T-cell (primary cell): ENCODE measurements around the gene NSRP1. TPM values are rescaled to one million over a fixed set of nuclear protein-coding genes. Genes with fewer than 3 reads are reported as not detected.

ENCODE experiments used
- ATAC-seq, 4 experiments: fragments of 200-7000 bp in 3 of 4; fragments of 150-1000 bp in 1 of 4; cut with Tn5 transposase; replicated peaks in 1 of 4; 1 replicate in 3 of 4; 2 replicates in 1 of 4; pipeline ENCODE4 v1.10.0; 2021; ENCODE audit warnings: moderate library complexity in 3 of 4, mild to moderate bottlenecking in 2 of 4, moderate number of reproducible peaks in 1 of 4
- CTCF ChIA-PET, 2 donors: fragments of 300-600 bp; sonication (Branson Sonifier 250); formaldehyde crosslinking; loops; one replicate each; lab custom pipeline; 2022; ENCODE audit warnings: antibody characterized with exemption in 2 of 2; lab: Charles Lee
- POLR2A ChIA-PET, 2 donors: fragments of 300-600 bp; sonication (Branson Sonifier 250); formaldehyde crosslinking; loops; one replicate each; lab custom pipeline; 2022; ENCODE audit warnings: antibody characterized with exemption in 2 of 2; lab: Charles Lee
- DNase-seq, 35 experiments: peaks; one replicate each; pipeline versions ENCODE4 v3.0.0 to v3.0.0-alpha.2; 2013 to 2023
- H3K27ac ChIP-seq: one replicate; pipeline ENCODE4 v1.5.1; 2013; ENCODE audit warnings: low read length
- H3K27me3 ChIP-seq, 2 experiments: replicated peaks in 1 of 2; 1 replicate in 1 of 2; 2 replicates in 1 of 2; pipeline versions ENCODE4 v1.6.1 to v1.7.0; 2013; ENCODE audit warnings: low read length in 1 of 2, mixed read lengths in 1 of 2; ENCODE audit not compliant: control insufficient read depth in 2 of 2, insufficient read depth in 2 of 2; ENCODE audit errors: extremely low read depth in 1 of 2
- H3K36me3 ChIP-seq, 2 donors: 1 replicate in 1 of 2; 2 replicates in 1 of 2; pipeline versions ENCODE4 v1.6.1 to v1.7.0; 2013; ENCODE audit warnings: low read length in 1 of 2; ENCODE audit not compliant: control insufficient read depth in 2 of 2, insufficient read depth in 1 of 2; ENCODE audit errors: extremely low read depth in 1 of 2
- H3K4me1 ChIP-seq, 2 experiments: 1 replicate in 1 of 2; 2 replicates in 1 of 2; pipeline versions ENCODE4 v1.6.1 to v1.7.0; 2013; ENCODE audit warnings: low read length in 2 of 2, mixed read lengths in 1 of 2; ENCODE audit not compliant: insufficient read depth in 2 of 2, control insufficient read depth in 1 of 2; ENCODE audit errors: extremely low read depth in 1 of 2
- H3K4me3 ChIP-seq, 2 donors: 1 replicate in 1 of 2; 2 replicates in 1 of 2; pipeline versions ENCODE4 v1.5.1 to v1.7.0; 2013; ENCODE audit warnings: mild to moderate bottlenecking in 2 of 2, low read length in 1 of 2, moderate library complexity in 1 of 2; ENCODE audit not compliant: control insufficient read depth in 1 of 2; ENCODE audit errors: extremely low read depth in 1 of 2
- H3K9me3 ChIP-seq: 2 replicates; pipeline ENCODE4 v1.7.0; 2013
- H3K27ac Mint-ChIP-seq, 2 donors: one replicate each; pipeline ENCODE4 v1.8.0; 2020 to 2021; ENCODE audit warnings: mild to moderate bottlenecking in 2 of 2, mixed read lengths in 2 of 2
- H3K27me3 Mint-ChIP-seq, 2 donors: one replicate each; pipeline ENCODE4 v1.8.0; 2021 to 2022; ENCODE audit warnings: mixed read lengths in 2 of 2
- H3K36me3 Mint-ChIP-seq: one replicate; pipeline ENCODE4 v1.8.0; 2021; ENCODE audit warnings: mixed read lengths
- H3K4me1 Mint-ChIP-seq, 3 donors: one replicate each; pipeline ENCODE4 v1.8.0; 2020 to 2022; ENCODE audit warnings: mixed read lengths in 3 of 3, mild to moderate bottlenecking in 1 of 3
- H3K4me3 Mint-ChIP-seq, 3 donors: one replicate each; pipeline ENCODE4 v1.8.0; 2020 to 2022; ENCODE audit warnings: mild to moderate bottlenecking in 3 of 3, mixed read lengths in 3 of 3, moderate library complexity in 3 of 3
- H3K9me3 Mint-ChIP-seq, 3 donors: one replicate each; pipeline ENCODE4 v1.8.0; 2020 to 2022; ENCODE audit warnings: mixed read lengths in 3 of 3
- WGBS: methylation state at CpG from one replicate; pipeline ENCODE4 v1.1.5; 2013; ENCODE audit warnings: missing lambda C conversion rate; ENCODE audit not compliant: insufficient coverage; 5-methylcytosine and 5-hydroxymethylcytosine counted together
- total RNA-seq, 35 experiments: library from RNA in 6 of 35; stranded (reverse) in 6 of 35; fragments of 120-200 nt in 1 of 35; gene quantifications; one replicate each; pipeline versions ENCODE4 v1.2.1 to v1.2.4 and lab custom pipeline; 2013 to 2026

Gene NSRP1
- total RNA-seq, 5 donors from 2014 or later (not counting 1 experiment from before 2014, with no cell fraction given), result 24.6 to 31.9 (median 28.5) TPM

GRCh38 chr17:30174556-30174955, 57.9 kb downstream of the NSRP1 start:
- Mint-ChIP-seq H3K36me3 (peaks cover 59% of the 10 kb centered on the region), H3K4me3 (no peak overlapping the region), H3K9me3 (no peaks in the 10 kb centered on the region), H3K4me1 (peaks cover 5 to 14% (median 5%) of the 10 kb centered on the region in 3 donors), H3K27me3 (no peaks in the 10 kb centered on the region), H3K27ac (no peak overlapping the region)
- POLR2A ChIA-PET, result interaction anchor here in 1 of 2 donors (0.7 kb wide), 2 partner anchors 29 to 316 kb away, joined by 3 read pairs; no protein-coding TSS in a partner anchor
- H3K4me3 ChIP-seq, result no peak overlapping the region
- H3K36me3 ChIP-seq, result peaks cover 0 to 36% of the 10 kb centered on the region in 2 donors
- CTCF ChIA-PET, result interaction anchor here in 1 of 2 donors (0.6 kb wide), 1 partner anchor 131 kb away, joined by 4 read pairs; no protein-coding TSS in a partner anchor
- WGBS, result no CpG with 5 or more reads among the region's 1 CpG
- H3K9me3 ChIP-seq, result no peaks in the 10 kb centered on the region
- ATAC-seq (no peak), DNase-seq (no peak)
- H3K27me3 ChIP-seq, result no peaks in the 10 kb centered on the region
- no peaks in the 10 kb centered on the region for H3K4me1 ChIP-seq
- H3K27ac ChIP-seq, result no peak overlapping the region

- H3K4me1 Mint-ChIP-seq, result peaks cover 0 to 8% (median 1%) of the 10 kb centered on the region in 3 donors
- ATAC-seq (no peak), DNase-seq (no peak)
- Histone ChIP-seq H3K4me1 (no peaks in the 10 kb centered on the region), H3K9me3 (no peaks in the 10 kb centered on the region), H3K36me3 (peaks cover 0 to 53% of the 10 kb centered on the region in 2 donors), H3K27ac (no peak overlapping the region), H3K4me3 (no peak overlapping the region), H3K27me3 (no peaks in the 10 kb centered on the region)
- ChIA-PET POLR2A (no interaction called here), CTCF (no interaction called here)
- 71% methylated on average over 1 of the region's 5 CpGs for WGBS
- no peaks in the 10 kb centered on the region for H3K9me3 Mint-ChIP-seq
- H3K36me3 Mint-ChIP-seq, result peaks cover 67% of the 10 kb centered on the region
- no peak overlapping the region for H3K27ac Mint-ChIP-seq
- no peak overlapping the region for H3K4me3 Mint-ChIP-seq
- no peaks in the 10 kb centered on the region for H3K27me3 Mint-ChIP-seq
These were observed 60.2 kb downstream of the NSRP1 start for GRCh38 chr17:30176855-30177254.

- H3K4me1 Mint-ChIP-seq, result no peaks in the 10 kb centered on the region
- peak overlapping the region; percentile 2 to 26 for H3K27ac Mint-ChIP-seq
- no peak overlapping the region for H3K4me3 Mint-ChIP-seq
- peaks cover 28% of the 10 kb centered on the region for H3K36me3 Mint-ChIP-seq
- Histone ChIP-seq H3K9me3 (no peaks in the 10 kb centered on the region), H3K27ac (no peak overlapping the region), H3K4me1 (no peaks in the 10 kb centered on the region), H3K27me3 (no peaks in the 10 kb centered on the region), H3K36me3 (peaks cover 0 to 36% of the 10 kb centered on the region in 2 donors), H3K4me3 (no peak overlapping the region)
- DNase-seq (no peak), ATAC-seq (no peak)
- WGBS, result no CpG with 5 or more reads among the region's 1 CpG
- ChIA-PET CTCF (no interaction called here), POLR2A (no interaction called here)
- H3K27me3 Mint-ChIP-seq, result no peaks in the 10 kb centered on the region
- H3K9me3 Mint-ChIP-seq, result no peaks in the 10 kb centered on the region
These were observed 70.1 kb downstream of the NSRP1 start for GRCh38 chr17:30186761-30187160.

- Histone ChIP-seq H3K4me1 (no peaks in the 10 kb centered on the region), H3K27me3 (no peaks in the 10 kb centered on the region), H3K27ac (no peak overlapping the region), H3K9me3 (no peaks in the 10 kb centered on the region), H3K4me3 (no peak overlapping the region), H3K36me3 (peaks cover 0 to 29% of the 10 kb centered on the region in 2 donors)
- DNase-seq (no peak), ATAC-seq (no peak)
- ChIA-PET POLR2A (interaction anchor here (0.5 to 0.6 kb wide), 3 partner anchors 24 to 281 kb away, joined by 3 read pairs; no protein-coding TSS in a partner anchor), CTCF (interaction anchor here in 1 of 2 donors (0.6 kb wide), 1 partner anchor 106 kb away, joined by 4 read pairs; no protein-coding TSS in a partner anchor)
- 100% methylated on average over 1 of the region's 2 CpGs for WGBS
- Mint-ChIP-seq H3K27me3 (no peaks in the 10 kb centered on the region), H3K9me3 (no peaks in the 10 kb centered on the region), H3K4me1 (no peaks in the 10 kb centered on the region), H3K4me3 (no peak overlapping the region), H3K36me3 (peaks cover 28% of the 10 kb centered on the region), H3K27ac (no peak overlapping the region)
These were observed 71.0 kb downstream of the NSRP1 start for GRCh38 chr17:30187573-30187972.

- ChIA-PET CTCF (interaction anchor here (0.6 kb wide), 2 partner anchors 106 to 206 kb away, joined by 4 to 10 read pairs; no protein-coding TSS in a partner anchor), POLR2A (interaction anchor here (0.6 kb wide), 3 partner anchors 114 to 665 kb away, joined by 3 to 9 read pairs (median 3); no protein-coding TSS in a partner anchor)
- Mint-ChIP-seq H3K27ac (no peak overlapping the region), H3K4me1 (no peaks in the 10 kb centered on the region), H3K36me3 (peaks cover 23% of the 10 kb centered on the region), H3K4me3 (no peak overlapping the region), H3K27me3 (peaks cover 0 to 3% of the 10 kb centered on the region in 2 donors), H3K9me3 (no peaks in the 10 kb centered on the region)
- H3K27me3 ChIP-seq, result no peaks in the 10 kb centered on the region
- DNase-seq (no peak), ATAC-seq (no peak)
- no CpG with 5 or more reads among the region's 5 CpGs for WGBS
- peaks cover 0 to 24% of the 10 kb centered on the region in 2 donors for H3K36me3 ChIP-seq
- no peak overlapping the region for H3K27ac ChIP-seq
- no peaks in the 10 kb centered on the region for H3K9me3 ChIP-seq
- H3K4me1 ChIP-seq, result no peaks in the 10 kb centered on the region
- H3K4me3 ChIP-seq, result no peak overlapping the region
These were observed 71.8 kb downstream of the NSRP1 start for GRCh38 chr17:30188211-30188939.

- Histone ChIP-seq H3K27me3 (no peaks in the 10 kb centered on the region), H3K36me3 (no peaks in the 10 kb centered on the region), H3K4me1 (no peaks in the 10 kb centered on the region), H3K9me3 (no peaks in the 10 kb centered on the region), H3K27ac (no peak overlapping the region), H3K4me3 (no peak overlapping the region)
- Mint-ChIP-seq H3K9me3 (no peaks in the 10 kb centered on the region), H3K27me3 (peaks cover 0 to 3% of the 10 kb centered on the region in 2 donors), H3K27ac (no peak overlapping the region), H3K36me3 (peaks cover 3% of the 10 kb centered on the region), H3K4me3 (no peak overlapping the region), H3K4me1 (no peaks in the 10 kb centered on the region)
- no peak for ATAC-seq
- CTCF ChIA-PET, result no interaction called here
- DNase-seq, result no peak
- POLR2A ChIA-PET, result no interaction called here
- 100% methylated on average over 1 of the region's 2 CpGs for WGBS
These were observed 74.5 kb downstream of the NSRP1 start for GRCh38 chr17:30191072-30191471.
